Lower leg skin (tissue), 4 donors: ENCODE measurements around the gene PUM2. TPM values are rescaled to one million over a fixed set of nuclear protein-coding genes. Genes with fewer than 3 reads are reported as not detected.

ENCODE experiments used
- DNase-seq, 2 donors: peaks; one replicate each; pipeline ENCODE4 v3.0.0-alpha.2; 2019; ENCODE audit warnings: low spot score in 2 of 2
- H3K4me3 ChIP-seq: fragments of 200-600 bp; sonication (generic); 2 replicates; pipeline ENCODE4 v1.5.1; 2017; ENCODE audit warnings: mild to moderate bottlenecking, low read depth; ENCODE audit not compliant: poor library complexity, severe bottlenecking
- POLR2A ChIP-seq, 2 donors: fragments of 450-650 bp; IDR thresholded peaks; one replicate each; pipeline ENCODE4 v1.6.1; 2016 to 2017; ENCODE audit warnings: antibody characterized with exemption in 2 of 2, mild to moderate bottlenecking in 1 of 2, moderate library complexity in 1 of 2
- WGBS, 2 donors: methylation state at CpG; one replicate each; pipeline ENCODE4 v1.1.5; 2018; 5-methylcytosine and 5-hydroxymethylcytosine counted together
- intact Hi-C: fragments of 100-400 bp; cut with DNase I; formaldehyde crosslinking; loops from one replicate; pipeline ENCODE4 v1.15.0; 2023; ENCODE audit warnings: low total_unique reads
- total RNA-seq, 4 donors: library from RNA; depleted of rRNA; stranded (reverse); fragments of >200 nt; gene quantifications; one replicate each; pipeline ENCODE4 v1.1.0, GENCODE V29; 2016
- TF ChIP-seq, protein P1 (sequence below), 3 donors: fragments of 450-650 bp; IDR thresholded peaks; one replicate each; pipeline ENCODE4 v1.5.1; 2016; ENCODE audit warnings: antibody characterized with exemption in 3 of 3, mild to moderate bottlenecking in 3 of 3, moderate library complexity in 2 of 3

PUM2 gene
- total RNA-seq, 4 donors from 2014 or later = 82.5 to 88.1 (median 84.8) TPM

DNA sequence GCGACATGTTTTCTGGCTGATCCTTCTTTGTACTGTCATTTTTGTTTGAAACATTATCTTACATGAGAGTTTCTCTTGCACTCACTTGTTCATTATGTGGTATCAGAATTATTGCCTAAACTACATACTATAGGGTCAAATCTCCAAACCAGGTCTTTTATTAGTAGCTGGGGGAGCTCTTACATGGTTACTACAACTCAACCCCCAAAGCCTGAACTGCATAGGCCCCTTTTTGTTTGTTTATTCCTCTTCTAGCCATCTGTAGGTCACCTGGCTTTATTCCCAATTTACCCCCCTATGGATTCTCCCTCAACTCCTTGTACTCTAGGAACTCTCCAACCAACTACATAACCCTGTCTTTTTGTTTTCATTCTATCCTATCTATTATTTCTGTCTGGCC is 46.7 kb downstream of the PUM2 start:
- TF ChIP-seq POLR2A (IDR thresholded peaks at IDR 0.05) = no peak
- TF ChIP-seq, protein P1, sequence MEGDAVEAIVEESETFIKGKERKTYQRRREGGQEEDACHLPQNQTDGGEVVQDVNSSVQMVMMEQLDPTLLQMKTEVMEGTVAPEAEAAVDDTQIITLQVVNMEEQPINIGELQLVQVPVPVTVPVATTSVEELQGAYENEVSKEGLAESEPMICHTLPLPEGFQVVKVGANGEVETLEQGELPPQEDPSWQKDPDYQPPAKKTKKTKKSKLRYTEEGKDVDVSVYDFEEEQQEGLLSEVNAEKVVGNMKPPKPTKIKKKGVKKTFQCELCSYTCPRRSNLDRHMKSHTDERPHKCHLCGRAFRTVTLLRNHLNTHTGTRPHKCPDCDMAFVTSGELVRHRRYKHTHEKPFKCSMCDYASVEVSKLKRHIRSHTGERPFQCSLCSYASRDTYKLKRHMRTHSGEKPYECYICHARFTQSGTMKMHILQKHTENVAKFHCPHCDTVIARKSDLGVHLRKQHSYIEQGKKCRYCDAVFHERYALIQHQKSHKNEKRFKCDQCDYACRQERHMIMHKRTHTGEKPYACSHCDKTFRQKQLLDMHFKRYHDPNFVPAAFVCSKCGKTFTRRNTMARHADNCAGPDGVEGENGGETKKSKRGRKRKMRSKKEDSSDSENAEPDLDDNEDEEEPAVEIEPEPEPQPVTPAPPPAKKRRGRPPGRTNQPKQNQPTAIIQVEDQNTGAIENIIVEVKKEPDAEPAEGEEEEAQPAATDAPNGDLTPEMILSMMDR (IDR thresholded peaks at IDR 0.05) = no peak
- no peak for DNase-seq
- H3K4me3 ChIP-seq = no peak overlapping the region
- 93 to 97% methylated on average over 1 of the region's 1 CpG for WGBS, 2 donors
- intact Hi-C loops = no loop called here

DNA sequence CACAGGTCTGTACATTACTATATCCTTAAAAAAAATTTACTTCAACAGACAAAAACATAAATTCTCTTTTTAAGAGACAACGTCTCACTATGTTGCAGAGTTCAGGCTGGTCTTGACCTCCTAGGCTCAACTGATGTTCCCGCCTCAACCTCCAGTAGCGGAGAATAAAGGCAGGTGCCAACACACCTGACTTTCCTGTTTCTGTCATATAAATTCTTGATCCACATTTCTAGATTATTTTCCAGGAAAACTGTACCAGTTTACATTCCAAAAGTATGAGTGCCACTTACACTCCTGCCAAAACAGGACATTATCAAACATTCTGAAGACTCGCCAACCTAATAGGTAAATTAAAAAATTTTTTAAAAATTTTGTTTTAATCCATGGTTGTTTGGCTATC is 48.6 kb downstream of the PUM2 start:
- H3K4me3 ChIP-seq = no peak overlapping the region
- intact Hi-C loops = no loop called here
- no peak for DNase-seq
- WGBS, 2 donors = 82 to 88% methylated on average over 4 of the region's 4 CpGs
- no peak for TF ChIP-seq POLR2A (IDR thresholded peaks at IDR 0.05)
- TF ChIP-seq, protein P1 (IDR thresholded peaks at IDR 0.05) = no peak

DNA sequence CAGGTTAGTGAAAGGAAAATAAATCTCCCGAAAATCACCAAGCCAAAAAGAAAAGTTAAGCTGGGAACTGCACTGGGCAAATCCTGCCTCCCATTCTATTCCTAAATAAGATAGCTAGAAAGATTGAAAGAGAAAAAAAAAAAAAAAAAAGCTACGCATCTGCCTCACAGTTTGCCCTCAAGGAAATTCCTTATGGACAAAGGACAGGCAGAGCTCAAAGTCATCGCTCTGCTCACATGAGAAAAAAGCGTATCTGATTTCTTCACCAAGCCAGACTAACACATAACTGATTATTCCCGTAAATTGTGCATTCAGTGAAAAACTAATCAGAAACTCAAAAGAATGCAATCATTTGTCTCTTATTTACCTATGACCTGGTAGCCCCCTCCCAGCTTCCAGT is 50.0 kb downstream of the PUM2 start:
- WGBS, 2 donors = 69 to 83% methylated on average over 5 of the region's 5 CpGs
- intact Hi-C loops = no loop called here
- H3K4me3 ChIP-seq = no peak overlapping the region
- TF ChIP-seq POLR2A (IDR thresholded peaks at IDR 0.05) = no peak
- TF ChIP-seq, protein P1 (IDR thresholded peaks at IDR 0.05) = no peak
- DNase-seq = no peak

DNA sequence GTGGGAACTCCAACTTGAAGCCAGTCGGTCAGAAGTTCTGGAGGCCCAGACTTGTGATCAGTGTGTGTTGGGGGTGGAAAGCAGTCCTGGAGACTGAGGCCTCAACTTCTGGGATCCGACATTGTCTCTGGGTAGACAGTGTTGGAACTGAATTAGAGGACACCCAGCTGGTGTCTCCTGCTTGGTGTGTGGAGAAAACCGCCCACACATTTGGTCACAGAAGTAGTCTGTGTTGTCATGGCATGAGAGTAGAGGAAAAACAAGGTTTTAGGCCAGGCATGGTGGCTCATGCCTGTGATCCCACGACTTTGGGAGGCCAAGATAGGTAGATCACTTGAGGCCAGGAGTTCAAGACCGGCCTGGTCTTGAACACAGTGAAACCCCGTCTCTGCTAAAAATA is 51.5 kb downstream of the PUM2 start:
- H3K4me3 ChIP-seq = no peak overlapping the region
- intact Hi-C loops = no loop called here
- no peak for TF ChIP-seq POLR2A (IDR thresholded peaks at IDR 0.05)
- TF ChIP-seq, protein P1 (IDR thresholded peaks at IDR 0.05) = no peak
- WGBS, 2 donors = 91 to 94% methylated on average over 6 of the region's 6 CpGs
- no peak for DNase-seq

DNA sequence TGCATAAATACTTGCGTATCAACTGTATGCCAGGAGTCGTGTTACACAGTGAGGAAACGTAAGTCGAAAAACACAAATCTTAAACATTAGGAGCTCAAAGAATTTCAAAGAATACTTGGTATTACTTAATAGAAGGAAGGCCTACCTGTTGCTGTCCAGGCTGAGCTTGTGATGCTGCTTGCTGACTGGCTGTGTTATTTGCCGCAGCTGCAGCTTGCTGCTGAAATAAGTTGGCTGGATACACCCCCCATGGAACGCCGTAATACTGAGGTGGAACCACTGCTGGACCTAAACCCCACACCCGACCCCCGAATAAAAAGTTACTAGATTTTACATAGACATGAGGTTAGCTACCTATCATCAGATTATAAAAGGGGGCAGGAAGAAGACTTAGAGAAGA is 56.4 kb downstream of the PUM2 start:
- 97 to 98% methylated on average over 9 of the region's 9 CpGs for WGBS, 2 donors
- intact Hi-C loops = no loop called here

DNA sequence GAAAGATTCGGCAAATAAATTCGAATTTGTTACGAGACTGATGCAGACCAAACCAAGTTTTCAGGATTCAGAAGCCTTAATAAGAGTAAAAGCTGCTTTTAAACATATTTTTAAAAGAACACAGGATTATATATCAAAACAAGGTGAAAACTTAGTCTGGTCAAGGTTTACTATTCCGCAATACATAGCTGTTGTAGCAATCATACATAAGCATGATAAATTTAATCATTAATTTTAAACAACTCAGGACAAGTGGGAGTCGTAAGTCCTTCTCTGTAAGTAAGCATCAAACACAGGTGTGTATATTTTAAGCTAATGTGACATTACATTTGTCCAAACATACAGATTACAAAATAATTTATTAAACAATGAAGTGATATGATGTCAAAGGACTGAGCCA is 57.7 kb downstream of the PUM2 start:
- no peak for DNase-seq
- TF ChIP-seq, protein P1 (IDR thresholded peaks at IDR 0.05) = no peak
- no peak for TF ChIP-seq POLR2A (IDR thresholded peaks at IDR 0.05)
- intact Hi-C loops = no loop called here
- WGBS, 2 donors = 96 to 97% methylated on average over 5 of the region's 5 CpGs
- H3K4me3 ChIP-seq = no peak overlapping the region

More for the DNA sequence above, 56.4 kb downstream of the PUM2 start:
- no peak overlapping the region for H3K4me3 ChIP-seq
- TF ChIP-seq, protein P1 (IDR thresholded peaks at IDR 0.05) = no peak
- no peak for TF ChIP-seq POLR2A (IDR thresholded peaks at IDR 0.05)
- no peak for DNase-seq
